Measurements from ENCODE around the gene SORL1. TPM values are rescaled to one million over a fixed set of nuclear protein-coding genes. Genes with fewer than 3 reads are reported as not detected.

The SORL1 gene
- total and polyA plus RNA-seq, 2 donors from 2014 or later, result 15.2 to 74.2 TPM

DNA sequence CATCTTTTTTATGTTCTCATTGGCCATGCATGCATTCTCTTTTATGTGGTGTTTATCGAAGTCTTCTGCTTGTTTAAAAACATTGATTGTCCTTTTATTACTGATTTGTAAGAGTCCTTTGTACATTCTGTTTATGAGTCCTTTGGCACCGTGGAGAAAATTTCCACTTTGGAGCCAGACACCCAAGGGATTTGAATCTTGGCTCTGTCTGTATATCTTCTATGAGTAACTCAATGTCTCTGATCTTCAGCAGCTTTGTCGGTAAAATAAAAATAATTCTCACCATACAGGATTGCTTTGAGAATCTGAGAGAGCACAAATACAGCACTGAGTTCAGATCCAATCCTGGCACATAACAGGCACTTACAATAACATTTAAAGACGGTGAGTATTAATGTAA lies 12.8 kb upstream of the SORL1 start:
- DNase-seq (no peak), FAIRE-seq (no peak)
- Histone ChIP-seq H3K27ac (ENCODE audit: low read depth in 2 of 2, low read length in 2 of 2) (no peak overlapping the region), H3K9ac (ENCODE audit: low read length in 3 of 3) (no peak overlapping the region), H3K27me3 (ENCODE audit: control insufficient read depth, insufficient read depth, low read length) (no peaks in the 10 kb centered on the region), H3K4me3 (ENCODE audit: low read length in 3 of 3) (no peak overlapping the region), H3K9me3 (ENCODE audit: control insufficient read depth in 2 of 3, insufficient read depth in 1 of 3, low read length in 3 of 3) (no peaks in the 10 kb centered on the region), H3K36me3 (ENCODE audit: control insufficient read depth in 2 of 3, insufficient read depth in 3 of 3, low read length in 3 of 3) (no peaks in the 10 kb centered on the region), H3K4me1 (ENCODE audit: control insufficient read depth in 2 of 3, insufficient read depth in 2 of 3, low read depth in 1 of 3, low read length in 3 of 3) (no peaks in the 10 kb centered on the region)
- TF ChIP-seq CTCF (IDR thresholded peaks at IDR 0.05; ENCODE audit: borderline replicate concordance, extremely low read depth, insufficient read depth), result no peak
- intact Hi-C loops (cut with DNase I), result no loop called here

DNA sequence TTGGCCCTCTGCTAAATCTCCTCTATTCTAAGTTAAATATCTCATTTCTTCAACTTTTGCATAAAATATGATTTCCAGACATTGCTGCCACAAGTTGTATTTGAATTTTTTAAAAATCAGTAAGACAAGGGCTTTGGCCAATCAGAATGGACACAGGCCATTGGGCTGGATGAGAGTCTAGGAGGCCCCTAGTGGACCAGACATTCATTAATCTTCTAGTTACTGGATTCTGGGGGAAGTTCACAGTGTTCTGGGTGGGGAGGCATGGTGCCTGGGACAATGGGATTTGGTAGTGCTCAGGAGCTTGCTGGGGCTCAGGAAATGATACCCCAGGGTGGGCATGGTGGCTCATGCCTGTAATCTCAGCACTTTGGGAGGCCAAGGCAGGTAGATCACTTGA lies 12.4 kb upstream of the SORL1 start:
- DNase-seq (no peak), FAIRE-seq (no peak)
- Histone ChIP-seq H3K27me3 (ENCODE audit: control insufficient read depth, insufficient read depth, low read length) (no peaks in the 10 kb centered on the region), H3K9me3 (ENCODE audit: control insufficient read depth in 2 of 3, insufficient read depth in 1 of 3, low read length in 3 of 3) (no peaks in the 10 kb centered on the region), H3K9ac (ENCODE audit: low read length in 3 of 3) (no peak overlapping the region), H3K4me1 (ENCODE audit: control insufficient read depth in 2 of 3, insufficient read depth in 2 of 3, low read depth in 1 of 3, low read length in 3 of 3) (no peaks in the 10 kb centered on the region), H3K27ac (ENCODE audit: low read depth in 2 of 2, low read length in 2 of 2) (no peak overlapping the region), H3K36me3 (ENCODE audit: control insufficient read depth in 2 of 3, insufficient read depth in 3 of 3, low read length in 3 of 3) (no peaks in the 10 kb centered on the region), H3K4me3 (ENCODE audit: low read length in 3 of 3) (no peak overlapping the region)
- TF ChIP-seq CTCF (IDR thresholded peaks at IDR 0.05; ENCODE audit: borderline replicate concordance, extremely low read depth, insufficient read depth), result no peak
- intact Hi-C loops (cut with DNase I), result no loop called here

DNA sequence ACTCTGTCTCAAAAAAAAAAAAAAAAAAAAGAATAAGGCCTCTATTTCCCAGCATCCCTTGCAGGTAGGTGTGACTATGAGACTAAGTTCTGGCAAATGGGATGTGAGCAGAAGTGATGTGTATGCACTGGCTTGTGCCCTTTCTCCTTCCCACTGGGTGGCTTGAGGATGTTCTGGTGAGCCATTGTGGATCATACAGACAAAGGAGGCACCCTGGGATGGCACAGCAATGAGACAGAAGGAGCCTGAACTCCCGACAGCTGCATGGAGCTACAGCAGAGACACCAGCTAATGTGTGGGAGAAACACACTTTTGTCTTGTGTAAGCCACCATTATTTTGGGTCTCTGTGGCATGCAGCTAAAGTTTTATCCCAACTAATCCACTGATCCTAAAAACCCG lies 10.6 kb upstream of the SORL1 start:
- intact Hi-C loops (cut with DNase I), result no loop called here
- DNase-seq, result no peak
- no peaks in the 10 kb centered on the region for H3K4me1 ChIP-seq (ENCODE audit: control insufficient read depth in 2 of 3, insufficient read depth in 2 of 3, low read depth in 1 of 3, low read length in 3 of 3)
- FAIRE-seq, result no peak
- no peaks in the 10 kb centered on the region for H3K36me3 ChIP-seq (ENCODE audit: control insufficient read depth in 2 of 3, insufficient read depth in 3 of 3, low read length in 3 of 3)
- no peak overlapping the region for H3K9ac ChIP-seq (ENCODE audit: low read length in 3 of 3)
- TF ChIP-seq CTCF (IDR thresholded peaks at IDR 0.05; ENCODE audit: borderline replicate concordance, extremely low read depth, insufficient read depth), result no peak
- no peaks in the 10 kb centered on the region for H3K27me3 ChIP-seq (ENCODE audit: control insufficient read depth, insufficient read depth, low read length)
- H3K27ac ChIP-seq (ENCODE audit: low read depth in 2 of 2, low read length in 2 of 2), result no peak overlapping the region
- no peak overlapping the region for H3K4me3 ChIP-seq (ENCODE audit: low read length in 3 of 3)
- no peaks in the 10 kb centered on the region for H3K9me3 ChIP-seq (ENCODE audit: control insufficient read depth in 2 of 3, insufficient read depth in 1 of 3, low read length in 3 of 3)

- H3K27me3 ChIP-seq (ENCODE audit: control insufficient read depth, insufficient read depth, low read length), result no peaks in the 10 kb centered on the region
- no peak overlapping the region for H3K9ac ChIP-seq (ENCODE audit: low read length in 3 of 3)
- no peak overlapping the region for H3K4me3 ChIP-seq (ENCODE audit: low read length in 3 of 3)
- intact Hi-C loops (cut with DNase I), result no loop called here
- no peak for TF ChIP-seq CTCF (IDR thresholded peaks at IDR 0.05; ENCODE audit: borderline replicate concordance, extremely low read depth, insufficient read depth)
- H3K9me3 ChIP-seq (ENCODE audit: control insufficient read depth in 2 of 3, insufficient read depth in 1 of 3, low read length in 3 of 3), result no peaks in the 10 kb centered on the region
- no peak for FAIRE-seq
- DNase-seq, result no peak
- H3K4me1 ChIP-seq (ENCODE audit: control insufficient read depth in 2 of 3, insufficient read depth in 2 of 3, low read depth in 1 of 3, low read length in 3 of 3), result peaks cover 0 to 2% (median 0%) of the 10 kb centered on the region in 3 donors
- no peaks in the 10 kb centered on the region for H3K36me3 ChIP-seq (ENCODE audit: control insufficient read depth in 2 of 3, insufficient read depth in 3 of 3, low read length in 3 of 3)
- H3K27ac ChIP-seq (ENCODE audit: low read depth in 2 of 2, low read length in 2 of 2), result no peak overlapping the region
Measured at GRCh38 chr11:121443688-121444275, 8.3 kb upstream of the SORL1 start.
